B cell (primary cell): Measurements from ENCODE around the gene KLHL6. TPM values are rescaled to one million over a fixed set of nuclear protein-coding genes. Genes with fewer than 3 reads are reported as not detected.
A peak's percentile ranks its signal among the peaks of the same experiment; 100 is the strongest.
"Not testable (repeated sequence)": the region's sequence is repeated elsewhere in the genome, so short reads cannot be mapped to it uniquely, and the experiment has no call there.

ENCODE experiments used
- ATAC-seq: fragments of 200-7000 bp; cut with Tn5 transposase; one replicate; pipeline ENCODE4 v1.10.0; 2021; ENCODE audit warnings: low read depth, mild to moderate bottlenecking, moderate number of reproducible peaks, moderate library complexity
- CTCF ChIA-PET: fragments of 350-600 bp; sonication (Branson Sonifier 250); formaldehyde crosslinking; loops from one replicate; lab custom pipeline; 2021; ENCODE audit warnings: antibody characterized with exemption, inconsistent platforms; lab: Charles Lee
- POLR2A ChIA-PET: fragments of 350-600 bp; sonication (Branson Sonifier 250); formaldehyde crosslinking; loops from one replicate; lab custom pipeline; 2021; ENCODE audit warnings: antibody characterized with exemption; lab: Charles Lee
- DNase-seq: peaks from one replicate; pipeline ENCODE4 v3.0.0; 2013
- H2AFZ ChIP-seq: 2 replicates; pipeline ENCODE4 v1.6.1; 2012; ENCODE audit warnings: mild to moderate bottlenecking, low read depth, low read length; ENCODE audit not compliant: insufficient read depth, poor library complexity, severe bottlenecking
- H3K27ac ChIP-seq, 2 donors: 1 replicate in 1 of 2; 2 replicates in 1 of 2; pipeline ENCODE4 v1.5.1; 2012 to 2013; ENCODE audit warnings: low read length in 2 of 2, mild to moderate bottlenecking in 2 of 2, moderate library complexity in 1 of 2
- H3K27me3 ChIP-seq, 4 experiments: fragments of 200-600 bp in 1 of 4; sonication (generic) in 1 of 4; replicated peaks in 1 of 4; 1 replicate in 2 of 4; 2 replicates in 2 of 4; pipeline versions ENCODE4 v1.6.1 to v1.7.0; 2013 to 2016; ENCODE audit warnings: low read length in 3 of 4, mild to moderate bottlenecking in 2 of 4, mixed read lengths in 1 of 4, moderate library complexity in 1 of 4; ENCODE audit not compliant: insufficient read depth in 4 of 4, control insufficient read depth in 3 of 4; ENCODE audit errors: control extremely low read depth in 1 of 4
- H3K36me3 ChIP-seq, 2 experiments: replicated peaks in 1 of 2; 1 replicate in 1 of 2; 2 replicates in 1 of 2; pipeline versions ENCODE4 v1.6.1 to v1.7.1; 2013; ENCODE audit warnings: low read length in 1 of 2; ENCODE audit not compliant: insufficient read depth in 2 of 2, control insufficient read depth in 1 of 2; ENCODE audit errors: control extremely low read depth in 1 of 2, extremely low read depth in 1 of 2
- H3K4me1 ChIP-seq, 2 donors: fragments of 200-600 bp in 1 of 2; sonication (generic) in 1 of 2; 1 replicate in 1 of 2; 2 replicates in 1 of 2; pipeline versions ENCODE4 v1.5.1 to v1.6.1; 2013 to 2017; ENCODE audit warnings: low read length in 2 of 2; ENCODE audit not compliant: control insufficient read depth in 2 of 2, insufficient read depth in 2 of 2
- H3K4me2 ChIP-seq: replicated peaks from 2 replicates; pipeline ENCODE3; 2012; ENCODE audit warnings: mild to moderate bottlenecking, low read depth, low read length; ENCODE audit not compliant: poor library complexity, severe bottlenecking
- H3K4me3 ChIP-seq, 5 experiments: fragments of 200-600 bp in 1 of 5; sonication (generic) in 1 of 5; 1 replicate in 3 of 5; 2 replicates in 2 of 5; pipeline versions ENCODE4 v1.5.1 to v1.7.0; 2011 to 2016; ENCODE audit warnings: low read length in 4 of 5, mild to moderate bottlenecking in 4 of 5, low read depth in 2 of 5, control low read depth in 1 of 5, moderate library complexity in 1 of 5; ENCODE audit not compliant: insufficient read depth in 1 of 5; ENCODE audit errors: control extremely low read depth in 1 of 5, extremely low read depth in 1 of 5
- H3K79me2 ChIP-seq: fragments of 200-600 bp; sonication (generic); one replicate; pipeline ENCODE4 v1.6.0; 2016; ENCODE audit warnings: low read length; ENCODE audit not compliant: control insufficient read depth, insufficient read depth
- H3K9ac ChIP-seq: fragments of 200-600 bp; sonication (generic); 2 replicates; pipeline ENCODE4 v1.6.1; 2017; ENCODE audit warnings: mild to moderate bottlenecking, low read length, moderate library complexity
- H3K9me3 ChIP-seq, 3 donors: one replicate each; pipeline versions ENCODE4 v1.6.1 to v1.7.1; 2013; ENCODE audit warnings: low read length in 2 of 3; ENCODE audit not compliant: control insufficient read depth in 2 of 3, insufficient read depth in 1 of 3; ENCODE audit errors: control extremely low read depth in 1 of 3
- H4K20me1 ChIP-seq: 2 replicates; pipeline ENCODE4 v1.6.0; 2012; ENCODE audit warnings: mild to moderate bottlenecking, low read length; ENCODE audit not compliant: insufficient read depth, control insufficient read depth, poor library complexity, severe bottlenecking
- H3K27ac Mint-ChIP-seq: one replicate; pipeline ENCODE4 v1.8.0; 2021; ENCODE audit warnings: mixed read lengths
- H3K27me3 Mint-ChIP-seq: one replicate; pipeline ENCODE4 v1.8.0; 2021; ENCODE audit warnings: mixed read lengths
- H3K4me1 Mint-ChIP-seq: one replicate; pipeline ENCODE4 v1.8.0; 2021; ENCODE audit warnings: mixed read lengths
- H3K4me3 Mint-ChIP-seq: one replicate; pipeline ENCODE4 v1.8.0; 2021; ENCODE audit warnings: mixed read lengths
- H3K9me3 Mint-ChIP-seq: one replicate; pipeline ENCODE4 v1.8.0; 2022; ENCODE audit warnings: mixed read lengths; ENCODE audit not compliant: insufficient read depth
- CTCF ChIP-seq: fragments of 200-600 bp; IDR thresholded peaks from one replicate; pipeline ENCODE4 v1.8.0; 2022; ENCODE audit warnings: antibody characterized with exemption, mild to moderate bottlenecking
- EZH2 ChIP-seq: IDR thresholded peaks from 2 replicates; pipeline ENCODE4 v1.6.1; 2012; ENCODE audit warnings: borderline replicate concordance, low read depth, mild to moderate bottlenecking, moderate library complexity, low read length; ENCODE audit not compliant: insufficient read depth, poor library complexity, severe bottlenecking
- WGBS: methylation state at CpG from one replicate; pipeline ENCODE4 v1.1.5; 2013; ENCODE audit warnings: missing lambda C conversion rate; ENCODE audit not compliant: insufficient coverage; 5-methylcytosine and 5-hydroxymethylcytosine counted together
- intact Hi-C: fragments of 100-400 bp; cut with micrococcal nuclease; formaldehyde crosslinking; loops from one replicate; pipeline ENCODE4 v1.10.0; 2022
- polyA plus RNA-seq: library from polyadenylated mRNA; depleted of rRNA; stranded (reverse); fragments of >200 nt; gene quantifications from 2 replicates; pipeline ENCODE4 v1.2.3, GENCODE V29; 2012
- total RNA-seq, 2 donors: library from RNA; stranded (reverse); fragments of 120-200 nt in 1 of 2; gene quantifications; 1 replicate in 1 of 2; 2 replicates in 1 of 2; pipeline versions ENCODE4 v1.2.3 to v1.2.4, GENCODE V29; 2013 to 2022

The KLHL6 gene
- total and polyA plus RNA-seq, 2 donors (not counting 1 experiment from before 2014, with no cell fraction given), result 29.6 to 69.7 TPM

- DNase-seq, result peak; percentile 54
Measured at GRCh38 chr3:183511286-183512131, 44.0 kb downstream of the KLHL6 start.

GRCh38 chr3:183508821-183509220 is 46.7 kb downstream of the KLHL6 start:
- TF ChIP-seq EZH2, result no peak
- no peak for TF ChIP-seq CTCF
- Histone ChIP-seq H3K79me2 (peaks cover 62% of the 10 kb centered on the region), H3K36me3 (peaks cover 17 to 44% of the 10 kb centered on the region in 2 experiments), H3K9ac (no peak overlapping the region), H3K27ac (no peak overlapping the region), H2AFZ (no peak overlapping the region), H3K9me3 (peaks cover 3 to 6% (median 5%) of the 10 kb centered on the region in 3 donors), H3K27me3 (no peaks in the 10 kb centered on the region), H3K4me2 (no peak overlapping the region), H3K4me1 (peaks cover 19 to 31% of the 10 kb centered on the region in 2 donors), H4K20me1 (peaks cover 6% of the 10 kb centered on the region), H3K4me3 (no peak overlapping the region)
- no peaks in the 10 kb centered on the region for H3K9me3 Mint-ChIP-seq
- no peak for DNase-seq
- ChIA-PET CTCF (interaction anchor here (0.6 to 1.5 kb wide), 4 partner anchors 19 to 84 kb away, joined by 3 to 8 read pairs (median 5); no protein-coding TSS in a partner anchor), POLR2A (no interaction called here)
- ATAC-seq, result no peak
- H3K4me3 Mint-ChIP-seq, result no peak overlapping the region
- no peaks in the 10 kb centered on the region for H3K27me3 Mint-ChIP-seq
- intact Hi-C loops, result no loop called here
- H3K4me1 Mint-ChIP-seq, result peaks cover 45% of the 10 kb centered on the region
- no CpG with 5 or more reads among the region's 2 CpGs for WGBS
- no peak overlapping the region for H3K27ac Mint-ChIP-seq

More at GRCh38 chr3:183511286-183512131, 44.0 kb downstream of the KLHL6 start:
- peaks cover 37 to 50% of the 10 kb centered on the region in 2 donors for H3K4me1 ChIP-seq
- peaks cover 64% of the 10 kb centered on the region for H3K79me2 ChIP-seq
- peaks cover 8 to 19% of the 10 kb centered on the region in 2 experiments for H3K36me3 ChIP-seq
- intact Hi-C loops, result loop anchor here (2.0 kb wide), 2 partner anchors 15 to 29 kb away; no protein-coding TSS in a partner anchor
- POLR2A ChIA-PET, result interaction anchor here (0.7 kb wide), 1 partner anchor 83 kb away, joined by 3 read pairs; no protein-coding TSS in a partner anchor
- H4K20me1 ChIP-seq, H3K27me3 ChIP-seq, H3K9me3 ChIP-seq, H3K9me3 Mint-ChIP-seq, H3K27me3 Mint-ChIP-seq: not testable (repeated sequence)
- peak overlapping the region; percentile 92 for H3K27ac Mint-ChIP-seq
- peak overlapping the region; percentile 33 to 52 for H3K27ac ChIP-seq
- peak overlapping the region in 1 of 5 experiments; percentile 7 for H3K4me3 ChIP-seq
- peak overlapping the region; percentile 14 for H3K9ac ChIP-seq
- H3K4me2 ChIP-seq, result peak overlapping the region; percentile 45
- CTCF ChIA-PET, result interaction anchor here (1.1 to 2.6 kb wide), 3 partner anchors 30 to 125 kb away, joined by 3 to 13 read pairs (median 3); no protein-coding TSS in a partner anchor
- H2AFZ ChIP-seq, result peak overlapping the region; percentile 11
- H3K4me1 Mint-ChIP-seq, result peaks cover 69% of the 10 kb centered on the region
- ATAC-seq, result peak; percentile 16
- H3K4me3 Mint-ChIP-seq, result peak overlapping the region; percentile 64
- 6% methylated on average over 7 of the region's 14 CpGs for WGBS
